Stimulated activated CD4-positive, alpha-beta T cell treated with anti-CD3 and anti-CD28 coated beads, TNF-alpha, amount 100 ng/mL, for 4 hours (primary cell): Measurements from ENCODE around the gene HAGH.
"Not testable (repeated sequence)": the region's sequence is repeated elsewhere in the genome, so short reads cannot be mapped to it uniquely, and the experiment has no call there.

ENCODE experiments used
- DNase-seq, 3 experiments: peaks; one replicate each; pipeline ENCODE4 v3.0.0-alpha.2; 2020; ENCODE audit warnings: low read depth in 3 of 3

The HAGH gene

DNA sequence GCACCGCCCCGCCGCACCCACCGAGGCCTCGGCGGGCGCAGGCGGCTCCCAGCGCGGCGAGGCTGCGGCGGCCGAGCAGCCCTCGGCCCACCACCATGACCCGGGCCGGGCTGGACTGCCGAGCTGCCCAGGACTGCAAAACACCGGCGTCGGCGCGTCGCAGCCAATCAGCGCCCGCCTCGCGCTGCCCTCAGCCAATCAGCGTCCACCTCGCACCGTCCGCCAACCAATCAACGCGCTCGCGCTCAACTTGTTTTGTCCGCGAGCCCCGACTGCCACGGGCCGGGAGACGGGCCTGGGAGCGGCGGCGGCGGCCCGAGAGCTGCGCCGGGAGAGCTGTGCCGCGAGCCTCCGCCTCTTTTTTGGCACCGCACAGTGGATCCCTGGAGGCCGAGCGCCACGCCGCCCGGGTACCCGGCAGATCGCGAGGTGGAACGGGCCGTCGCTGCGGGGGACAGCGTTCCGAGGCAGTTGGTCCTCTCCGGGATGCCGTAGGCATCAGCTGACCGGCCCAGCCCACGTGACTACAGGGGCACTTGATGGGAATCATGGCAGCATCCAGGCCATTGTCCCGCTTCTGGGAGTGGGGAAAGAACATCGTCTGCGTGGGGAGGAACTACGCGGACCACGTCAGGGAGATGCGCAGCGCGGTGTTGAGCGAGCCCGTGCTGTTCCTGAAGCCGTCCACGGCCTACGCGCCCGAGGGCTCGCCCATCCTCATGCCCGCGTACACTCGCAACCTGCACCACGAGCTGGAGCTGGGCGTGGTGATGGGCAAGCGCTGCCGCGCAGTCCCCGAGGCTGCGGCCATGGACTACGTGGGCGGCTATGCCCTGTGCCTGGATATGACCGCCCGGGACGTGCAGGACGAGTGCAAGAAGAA is at the start of gene HAGH, which contains the start of gene FAHD1:
TSS of gene HAGH (minus strand) at position 135 of the 883 bp plus-strand sequence. CDS start at position 97, 38 bp downstream.
TSS of gene FAHD1 (plus strand) at position 516 of the 883 bp plus-strand sequence. CDS start at position 549, 33 bp downstream.
- peak; percentile 80 to 89 (median 81) for DNase-seq

GRCh38 chr16:1876066-1876465 is 49.4 kb upstream of the HAGH start:
- DNase-seq = not testable (repeated sequence)

DNA sequence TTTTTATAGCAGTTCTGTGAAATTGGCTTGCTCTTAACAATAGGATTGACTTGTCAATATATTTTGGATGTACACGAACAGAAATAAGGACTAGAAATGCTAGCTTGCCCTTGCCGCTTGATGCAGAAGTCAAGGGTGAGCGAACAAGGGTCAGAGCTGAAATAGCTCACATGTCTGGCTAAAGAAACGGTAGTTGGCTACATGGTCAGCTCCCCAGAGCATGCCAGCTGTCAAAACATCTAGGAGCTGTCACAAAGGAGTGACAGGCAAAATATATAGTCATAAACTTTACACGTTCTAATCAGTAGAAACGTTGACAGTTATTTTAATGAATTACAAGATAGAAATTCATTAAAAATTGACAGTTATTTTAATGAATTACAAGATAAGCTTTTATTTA is 48.2 kb upstream of the HAGH start:
- DNase-seq = no peak

DNA sequence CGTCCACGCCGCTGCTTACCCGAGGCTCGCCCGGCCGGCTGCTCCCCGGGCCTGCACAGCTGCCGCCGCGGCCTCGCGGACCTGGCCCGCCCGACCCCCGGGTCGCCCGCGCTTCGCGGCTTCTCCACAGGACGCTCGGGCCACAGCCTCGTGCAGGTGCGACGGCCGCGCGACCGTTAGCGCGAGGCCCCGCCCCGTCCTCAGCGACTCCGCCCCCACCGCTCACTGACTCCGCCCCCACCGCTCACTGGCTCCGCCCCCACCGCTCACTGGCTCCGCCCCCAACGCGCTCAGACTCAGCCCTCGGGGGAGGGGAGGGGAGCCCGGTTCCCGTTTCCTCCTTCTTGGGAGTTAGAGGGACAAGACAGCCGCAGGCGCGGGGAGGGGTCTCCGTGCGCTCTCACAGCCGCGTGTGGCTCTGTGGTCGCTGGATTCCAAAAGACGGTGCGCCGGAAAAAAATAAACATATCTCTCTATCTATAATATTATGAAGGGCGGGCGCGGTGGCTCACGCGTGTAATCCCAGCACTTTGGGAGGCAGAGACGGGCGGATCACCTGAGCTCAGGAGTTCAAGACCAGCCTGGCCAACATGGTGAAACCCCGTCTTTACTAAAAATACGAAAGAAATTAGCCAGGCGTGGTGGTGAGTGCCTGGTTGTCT is 45.5 kb upstream of the HAGH start, which contains the start of gene MEIOB:
TSS of gene MEIOB (minus strand) at position 191 of the 662 bp plus-strand sequence. CDS start 3,989 bp downstream, outside the sequence.
- no peak for DNase-seq

GRCh38 chr16:1870365-1871082 is 43.9 kb upstream of the HAGH start:
- no peak for DNase-seq

DNA sequence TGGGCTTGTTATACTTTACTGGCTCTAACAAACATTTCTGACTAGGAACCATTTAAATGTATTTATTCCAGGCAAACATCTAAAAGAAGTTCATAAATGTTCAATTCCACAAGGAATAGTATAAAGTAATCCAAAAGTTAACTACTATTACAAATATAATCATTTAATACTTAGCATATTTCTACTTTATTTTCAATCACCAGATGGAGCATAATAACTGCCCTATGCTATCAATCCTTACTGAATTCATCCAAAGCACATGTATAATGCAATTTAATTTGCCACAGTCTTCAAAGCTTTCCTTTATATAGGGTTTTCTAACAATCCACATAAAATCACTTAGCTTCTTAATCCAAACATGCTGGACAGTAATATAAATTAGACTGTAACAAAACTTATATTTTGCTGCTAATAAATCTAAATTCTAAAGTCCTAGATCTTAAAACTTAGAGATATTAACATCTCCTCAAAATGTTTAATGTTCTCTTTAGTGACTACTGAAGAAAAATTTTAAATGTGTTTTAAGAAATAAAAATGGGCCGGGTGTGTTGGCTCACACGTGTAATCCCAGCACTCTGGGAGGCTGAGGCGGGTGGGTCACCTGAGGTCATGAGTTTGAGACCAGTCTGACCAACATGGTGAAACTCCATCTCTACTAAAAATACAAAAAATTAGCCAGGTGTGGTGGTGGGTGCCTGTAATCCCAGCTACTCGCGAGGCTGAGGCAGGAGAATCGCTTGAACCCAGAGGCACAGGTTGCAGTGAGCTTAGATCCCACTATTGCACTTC is 39.5 kb upstream of the HAGH start:
- DNase-seq = no peak

DNA sequence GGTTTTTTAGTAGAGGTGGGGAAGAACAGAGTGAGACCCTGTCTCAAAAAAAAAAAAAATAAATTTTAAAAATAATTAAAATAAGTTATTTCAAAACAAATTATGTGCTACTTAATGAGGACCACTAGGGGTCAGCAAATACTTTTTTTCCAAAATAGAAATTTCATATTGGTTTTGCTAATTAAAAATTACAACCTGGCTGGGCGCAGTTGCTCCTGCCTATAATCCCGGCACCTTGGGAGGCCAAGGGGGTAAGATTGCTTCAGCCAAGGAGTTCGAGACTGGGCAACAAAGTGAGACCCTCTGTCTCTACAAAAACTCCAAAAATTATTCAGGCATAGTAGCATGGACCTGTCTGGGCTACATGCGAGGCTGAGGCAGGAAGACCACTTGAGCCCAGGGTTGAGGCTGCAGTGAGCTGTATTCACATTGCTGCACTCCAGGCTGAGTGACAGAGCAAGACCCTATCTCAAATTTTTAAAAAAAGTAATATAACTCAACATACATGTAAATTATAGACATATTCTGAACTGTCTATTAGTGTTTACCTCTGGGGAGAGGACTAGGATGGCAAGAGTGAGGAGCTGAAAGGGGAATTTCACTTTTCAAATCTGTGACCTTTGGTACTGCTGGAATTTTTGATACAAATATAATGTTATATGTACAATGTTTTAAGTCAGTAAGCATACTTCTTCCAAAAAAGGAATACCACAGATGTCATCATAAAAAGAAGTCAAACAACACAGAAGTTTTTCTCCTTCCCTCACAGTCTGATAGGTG is 37.2 kb upstream of the HAGH start:
- no peak for DNase-seq

DNA sequence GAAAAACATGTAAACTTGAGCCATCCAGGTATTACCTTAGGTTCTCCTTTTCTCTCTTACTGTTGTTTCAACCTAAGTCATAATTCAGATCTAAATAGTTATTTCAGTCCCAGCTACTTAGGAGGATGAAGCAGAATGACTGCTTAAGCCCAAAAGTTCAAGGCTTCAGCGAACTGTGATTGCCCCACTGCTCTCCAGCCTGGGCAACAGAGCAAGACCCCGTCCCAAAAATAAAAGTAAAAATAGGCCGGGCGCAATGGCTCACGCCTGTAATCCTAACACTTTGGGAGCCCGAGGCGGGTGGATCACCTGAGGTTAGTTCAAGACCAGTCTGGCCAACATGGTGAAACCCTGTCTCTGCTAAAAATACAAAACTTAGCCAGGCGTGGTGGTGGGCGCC is 35.8 kb upstream of the HAGH start:
- no peak for DNase-seq

DNA sequence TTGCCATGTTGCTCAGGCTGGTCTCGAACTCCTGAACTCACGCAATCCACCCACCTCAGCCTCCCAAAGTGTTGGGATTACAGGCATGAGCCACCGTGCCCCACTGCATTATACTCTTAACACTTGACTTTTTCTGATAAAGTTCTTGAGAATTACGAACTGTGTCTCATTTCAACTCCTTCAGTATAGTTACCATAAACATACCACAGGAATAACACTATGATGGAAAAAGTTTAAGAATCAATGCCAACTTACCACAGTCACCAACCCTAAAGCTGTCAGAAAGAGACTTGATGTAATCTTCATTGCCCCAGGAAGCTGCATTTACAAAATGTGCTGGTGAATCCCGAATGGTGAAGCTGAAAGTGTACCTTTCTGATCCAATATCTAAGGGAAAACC is 35.1 kb upstream of the HAGH start:
- no peak for DNase-seq

- DNase-seq = no peak
Measured at GRCh38 chr16:1859650-1860049, 33.0 kb upstream of the HAGH start.

DNA sequence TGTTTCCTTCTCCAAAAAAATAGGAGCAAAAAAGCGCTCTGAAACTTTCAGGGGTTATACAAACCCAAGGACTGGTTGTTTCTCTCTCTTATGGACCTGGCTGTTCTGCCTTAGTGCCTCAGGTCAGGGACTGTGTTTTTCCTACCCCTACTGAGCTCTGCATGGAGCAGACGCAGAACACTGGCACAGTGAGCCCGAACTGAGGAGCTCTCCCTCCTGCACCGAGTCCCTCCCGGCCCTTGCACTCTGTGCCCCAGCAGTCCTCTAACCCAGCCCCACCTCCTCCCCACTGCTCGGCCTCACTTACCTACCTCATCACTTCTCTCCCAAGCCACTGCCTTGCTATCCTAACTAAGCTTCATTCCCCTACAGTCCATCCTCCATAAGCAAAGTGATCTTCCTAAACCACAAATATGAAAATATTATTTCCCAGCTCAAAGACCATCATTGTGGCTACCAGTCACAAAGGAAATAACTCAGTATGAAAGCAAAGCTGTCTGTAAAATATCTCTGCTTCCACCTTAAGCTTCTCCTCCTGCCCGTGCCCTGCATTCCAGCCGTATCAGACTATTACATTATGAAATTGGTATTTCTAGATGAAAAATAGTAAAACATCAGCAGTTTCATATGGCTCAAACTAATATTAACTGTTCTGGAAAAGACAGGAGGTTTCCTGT is 31.7 kb upstream of the HAGH start:
- no peak for DNase-seq

DNA sequence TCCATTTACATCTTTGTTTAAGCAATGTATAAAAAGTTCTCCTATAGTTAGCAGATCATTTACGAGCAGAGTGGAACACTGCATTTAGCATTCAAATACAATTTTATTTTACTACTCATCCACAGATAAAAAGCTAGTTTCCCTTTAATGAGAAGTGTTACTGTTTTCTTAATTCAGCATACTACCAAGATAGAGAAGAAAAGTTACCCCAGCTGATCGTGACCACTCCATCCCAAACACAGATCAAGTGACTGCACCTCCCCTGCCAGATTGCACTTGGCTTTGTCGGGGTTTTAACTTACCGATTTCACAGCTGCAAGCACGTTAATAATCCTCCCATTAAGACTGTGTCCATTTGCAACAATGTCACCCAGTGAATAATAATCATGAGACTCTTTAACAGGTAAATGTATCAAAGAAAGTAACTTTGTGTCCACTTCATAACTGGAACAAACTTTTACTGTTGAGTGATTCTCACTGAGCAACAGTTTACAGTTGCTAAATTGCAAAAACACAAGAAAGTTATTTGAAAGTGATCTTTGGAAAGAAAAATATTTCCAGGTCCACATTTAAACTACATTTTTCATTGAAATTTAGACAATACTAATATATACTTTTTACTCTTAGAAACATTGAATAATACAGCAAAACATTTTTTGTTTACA is 30.9 kb upstream of the HAGH start:
- no peak for DNase-seq

- no peak for DNase-seq
Measured at GRCh38 chr16:1851793-1852192, 25.2 kb upstream of the HAGH start.

DNA sequence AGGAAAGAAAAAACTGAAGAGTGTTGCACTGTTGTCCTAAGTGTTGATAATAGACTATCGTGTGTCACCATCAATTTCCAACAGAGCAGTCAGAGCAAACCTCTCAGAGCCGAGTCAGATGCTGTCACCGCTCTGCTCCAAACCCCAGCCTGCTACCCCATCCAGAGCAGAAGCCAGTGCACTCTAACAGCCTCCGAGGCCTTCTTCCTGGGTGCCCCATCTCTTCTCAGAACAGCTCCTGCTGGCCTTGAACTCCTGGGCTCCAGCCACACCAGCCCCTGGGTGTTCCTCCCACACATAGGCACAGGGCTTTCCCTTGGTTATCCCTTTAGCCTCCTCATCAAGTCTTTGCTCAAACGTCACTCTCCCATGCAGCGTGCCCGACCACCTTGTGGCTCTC is 24.4 kb upstream of the HAGH start:
- DNase-seq = no peak

DNA sequence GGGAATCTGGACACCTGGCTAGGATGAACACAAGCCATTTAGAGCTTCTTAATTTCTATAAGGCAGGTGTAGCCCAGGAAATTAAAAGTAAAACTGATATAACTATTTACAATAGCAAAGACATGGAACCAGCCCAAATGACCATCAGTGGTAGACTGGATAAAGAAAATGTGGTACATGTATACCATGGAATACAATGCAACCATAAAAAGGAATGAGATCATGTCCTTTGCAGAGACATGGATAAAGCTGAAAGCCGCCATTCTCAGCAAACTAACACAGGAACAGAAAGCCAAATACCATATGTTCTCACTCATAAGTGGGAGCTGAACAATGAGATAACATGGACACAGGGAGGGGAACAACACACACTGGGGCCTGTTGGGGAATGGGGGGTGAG is 19.8 kb upstream of the HAGH start:
- no peak for DNase-seq

DNA sequence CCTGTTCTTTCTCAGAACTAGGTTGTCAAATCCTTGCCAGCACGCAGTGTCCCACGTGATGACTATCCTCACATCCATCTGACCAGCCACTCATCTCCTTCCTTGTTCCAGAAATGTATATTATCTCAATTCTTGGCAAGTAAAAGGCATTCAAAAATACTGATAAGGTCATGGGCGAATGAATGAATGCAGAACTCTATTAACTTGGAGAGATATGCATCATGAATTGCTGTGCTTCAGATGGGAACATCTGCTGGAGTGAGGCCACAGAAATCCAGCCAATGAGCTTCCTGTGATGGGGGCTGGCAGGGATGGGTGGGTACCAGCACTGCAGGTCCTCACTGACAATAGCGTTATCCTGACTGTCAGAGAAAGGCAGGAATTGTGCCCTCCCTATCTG is 19.4 kb upstream of the HAGH start:
- DNase-seq = no peak

DNA sequence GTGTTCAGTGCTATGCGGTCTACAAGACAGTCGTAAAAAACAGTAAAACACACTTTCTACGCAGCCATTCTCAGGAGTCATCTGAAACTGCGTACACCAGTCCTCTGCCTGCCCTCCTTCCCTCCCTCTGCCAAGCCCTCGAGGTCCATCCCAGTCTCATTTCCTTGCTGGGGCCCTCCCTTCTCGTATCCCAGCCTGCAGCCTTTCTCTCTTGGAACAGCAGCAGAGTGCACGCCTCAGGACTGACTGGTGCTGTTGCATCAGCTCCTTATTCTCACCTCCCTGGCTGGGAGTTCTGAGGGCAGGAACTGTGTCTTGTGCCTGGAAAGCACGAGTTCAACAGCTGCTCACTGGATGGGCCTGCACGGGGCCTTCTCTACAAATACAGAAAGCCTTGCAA is 12.9 kb upstream of the HAGH start:
- DNase-seq = no peak

DNA sequence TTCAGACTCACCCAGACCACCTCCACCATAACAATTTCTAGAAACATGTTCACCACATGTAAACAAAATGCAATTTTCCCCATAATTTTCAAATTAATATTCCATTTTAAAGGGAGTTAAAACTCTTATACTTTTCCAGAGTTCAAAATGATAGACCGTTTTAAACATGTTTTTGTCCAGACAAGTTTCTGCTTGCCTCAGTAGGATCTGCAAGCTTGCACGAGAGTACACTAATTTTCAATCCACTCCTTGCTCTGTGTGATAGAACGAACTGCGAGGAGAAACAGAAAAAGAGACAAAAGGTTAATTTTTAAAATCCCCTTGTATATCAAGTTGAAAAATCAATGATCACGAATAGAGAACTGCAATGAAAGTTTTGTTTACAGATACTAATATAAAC is 7.5 kb upstream of the HAGH start:
- no peak for DNase-seq

DNA sequence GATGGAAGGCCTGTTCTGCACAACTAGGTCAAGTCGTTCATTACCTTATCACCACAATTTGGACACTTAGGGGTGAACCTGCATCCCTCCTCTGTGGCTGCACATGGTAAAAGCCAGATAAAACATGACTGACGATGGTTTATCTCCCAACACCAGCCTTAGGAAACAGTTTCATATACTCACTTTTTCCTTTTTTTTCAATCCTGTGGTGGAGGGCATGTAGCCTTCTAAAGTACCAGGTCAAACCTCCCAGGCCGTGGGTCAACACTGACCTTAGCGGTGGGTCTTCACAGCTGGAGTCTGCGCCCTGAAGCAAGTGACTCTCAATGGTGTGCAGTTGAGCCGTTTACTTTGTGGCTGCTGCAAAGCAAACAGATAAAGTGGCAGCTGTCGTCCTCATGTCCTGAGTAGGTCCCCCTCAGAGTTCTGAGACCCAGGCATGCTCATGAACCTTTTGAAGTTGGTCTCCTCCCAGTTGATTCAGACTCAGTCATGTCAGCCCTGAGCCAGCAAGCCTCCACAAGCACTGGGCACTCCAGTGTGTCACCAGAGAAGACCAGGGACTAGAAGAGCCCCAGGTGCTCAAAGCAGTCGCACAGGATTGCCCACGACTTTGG is 6.3 kb upstream of the HAGH start:
- DNase-seq = no peak
